GM21717 (cell line): ENCODE measurements around the gene CITED2.
"Not testable (repeated sequence)": the region's sequence is repeated elsewhere in the genome, so short reads cannot be mapped to it uniquely, and the experiment has no call there.

ENCODE experiments used
- ATAC-seq: cut with Tn5 transposase; IDR thresholded peaks from one replicate; pipeline ENCODE4 v1.9.1; 2021; ENCODE audit warnings: mild to moderate bottlenecking, moderate library complexity; ENCODE audit not compliant: unreplicated experiment

The CITED2 gene, protein sequence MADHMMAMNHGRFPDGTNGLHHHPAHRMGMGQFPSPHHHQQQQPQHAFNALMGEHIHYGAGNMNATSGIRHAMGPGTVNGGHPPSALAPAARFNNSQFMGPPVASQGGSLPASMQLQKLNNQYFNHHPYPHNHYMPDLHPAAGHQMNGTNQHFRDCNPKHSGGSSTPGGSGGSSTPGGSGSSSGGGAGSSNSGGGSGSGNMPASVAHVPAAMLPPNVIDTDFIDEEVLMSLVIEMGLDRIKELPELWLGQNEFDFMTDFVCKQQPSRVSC

DNA sequence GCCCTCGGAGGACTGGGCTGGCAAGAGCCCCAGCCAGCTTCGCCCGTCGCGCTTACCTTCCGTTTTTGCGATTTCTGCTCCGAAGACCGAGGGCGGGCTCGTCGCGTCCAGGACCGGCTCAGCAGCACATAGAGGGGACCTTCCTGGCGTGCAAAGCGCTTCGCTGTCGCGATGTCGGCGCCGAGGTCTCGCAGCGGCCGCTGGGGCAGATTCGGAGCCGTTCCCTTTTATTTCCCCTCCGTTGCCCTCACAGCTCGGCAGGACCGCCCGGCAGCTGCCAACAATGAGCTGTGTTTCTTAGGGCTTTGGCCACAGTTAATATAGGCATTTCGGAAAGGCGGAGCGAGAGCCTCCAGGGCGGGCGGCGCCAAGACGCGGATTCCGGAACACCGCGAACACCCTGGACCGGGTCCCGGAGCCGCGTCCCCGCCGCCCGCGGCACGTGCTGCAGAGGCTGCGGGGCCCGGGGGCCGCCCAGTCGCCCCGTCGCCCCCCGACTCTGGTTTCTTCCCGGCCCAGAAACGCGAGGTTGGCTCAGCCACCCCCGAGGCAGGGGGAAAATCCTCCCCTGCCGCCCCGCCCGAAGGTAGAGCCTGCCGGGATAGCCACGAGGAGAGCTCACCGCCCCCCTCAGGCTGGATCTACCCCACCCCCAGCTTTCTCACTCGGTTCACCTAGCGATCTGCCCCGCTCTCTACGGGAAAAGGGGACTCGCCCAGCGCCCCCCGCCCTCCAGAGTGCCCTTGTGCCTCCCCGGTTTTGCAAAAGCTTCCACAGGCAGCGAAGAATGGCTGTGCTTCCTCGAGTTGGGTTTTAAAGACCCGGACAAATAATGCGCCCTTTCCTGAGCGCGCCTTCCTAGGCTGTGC lies at the start of gene CITED2:
Gene CITED2, minus strand, starts transcription at position 292 of the 869 bp plus-strand sequence. CDS start 704 bp downstream, outside the sequence.
- peak; percentile 66 for ATAC-seq

DNA sequence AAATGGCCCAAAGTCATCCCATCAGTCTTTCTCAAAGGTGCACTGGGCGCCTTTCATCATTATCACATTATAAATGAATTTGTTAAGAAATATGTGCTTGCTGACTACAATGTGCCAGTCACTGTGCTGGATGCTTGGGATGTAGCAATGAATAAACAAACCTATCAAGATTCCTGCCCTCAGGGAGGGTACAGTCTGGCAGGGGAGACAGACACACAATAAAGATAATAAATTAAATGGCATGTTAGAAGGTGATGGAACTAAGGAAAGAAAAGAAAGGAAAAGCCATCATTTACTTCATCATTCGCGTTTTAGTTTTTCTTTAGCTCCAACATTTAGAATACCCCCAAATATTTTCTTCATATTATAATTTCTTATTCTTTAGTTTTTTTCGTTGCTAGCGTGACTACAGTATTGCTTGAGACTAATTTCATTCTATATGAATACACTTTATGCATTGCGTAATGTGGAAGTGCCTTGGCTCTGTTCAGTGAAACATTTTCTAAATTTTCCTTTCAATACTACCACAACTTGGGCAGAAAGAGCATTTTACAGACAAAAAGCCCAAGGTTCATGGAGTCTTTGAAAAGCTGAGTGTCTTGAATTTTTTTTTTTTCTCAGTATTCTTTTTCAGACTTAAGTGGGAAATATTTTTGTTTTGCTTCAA lies 48.7 kb upstream of the CITED2 start:
- no peak for ATAC-seq

DNA sequence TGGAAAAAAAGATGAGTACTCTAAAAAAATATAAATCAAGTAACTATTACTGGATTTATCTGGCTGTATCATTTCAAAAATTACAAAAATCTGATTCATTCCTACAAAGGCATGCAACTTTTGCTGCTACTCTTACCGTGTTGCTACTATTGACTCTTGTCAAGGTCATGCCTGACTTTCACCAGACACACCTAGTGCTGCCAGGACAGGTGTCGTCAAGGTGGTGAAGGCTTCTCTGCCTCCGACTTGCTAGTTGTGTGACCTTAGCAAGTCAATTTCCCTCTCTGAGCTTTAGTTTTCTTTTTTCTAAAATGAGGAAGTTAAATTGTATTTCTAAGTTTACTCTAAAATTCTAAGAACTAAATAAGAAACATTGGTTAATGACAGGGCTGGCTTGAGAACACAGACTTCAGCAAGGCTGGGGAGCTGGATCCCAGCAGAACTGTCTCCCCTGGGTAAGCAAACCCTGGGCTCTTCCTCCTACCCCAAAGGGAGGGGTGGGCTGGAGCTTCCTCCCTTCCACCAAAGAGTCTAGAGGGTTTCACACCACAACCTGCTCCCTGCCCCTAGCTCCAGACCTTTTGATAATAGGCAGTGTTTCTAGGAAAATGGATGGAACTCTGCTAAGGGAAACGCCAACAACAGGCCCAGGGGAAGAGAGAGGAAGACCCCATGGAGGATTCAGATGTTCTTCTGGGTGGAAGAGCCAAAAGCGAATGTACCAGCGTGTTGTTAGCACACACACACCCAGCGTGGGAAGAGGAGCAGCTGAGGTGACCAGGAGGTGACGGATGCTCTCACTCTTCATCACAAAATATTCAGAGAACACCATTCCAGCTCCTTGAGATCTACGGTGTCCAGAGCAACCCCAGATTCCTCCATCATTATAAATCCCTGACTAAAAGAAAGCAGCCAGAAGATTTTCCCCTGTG lies 47.9 kb upstream of the CITED2 start:
- no peak for ATAC-seq

DNA sequence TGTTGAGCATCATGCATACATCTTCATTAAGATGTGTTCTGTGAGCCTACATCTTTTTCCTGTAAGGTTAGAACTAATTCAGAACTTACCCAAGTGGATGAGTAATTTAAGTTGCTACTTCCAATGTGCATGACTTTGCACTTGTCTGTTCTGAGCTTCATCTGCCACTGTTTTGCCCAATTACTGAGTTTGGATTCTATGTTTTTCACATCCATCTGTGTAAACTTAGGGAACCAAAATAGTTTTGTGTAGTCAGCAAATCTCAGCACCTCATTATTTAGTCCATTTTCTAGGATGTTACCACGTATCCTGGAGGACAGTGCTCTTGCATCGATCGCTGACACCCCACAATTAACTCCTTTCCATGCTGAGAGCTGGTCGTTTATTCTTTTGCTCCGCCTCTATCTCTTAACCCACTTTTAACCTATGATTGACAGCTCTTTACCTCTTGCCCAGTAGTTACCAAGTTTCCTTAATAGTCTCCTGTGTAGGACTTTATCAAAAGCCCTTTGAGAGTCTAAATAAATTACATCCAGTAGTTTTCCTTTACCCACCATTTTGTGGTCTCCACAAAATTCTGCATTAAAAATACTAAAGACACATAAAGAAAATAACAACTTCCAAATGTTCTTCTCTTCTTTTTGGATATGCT lies 44.2 kb upstream of the CITED2 start:
- ATAC-seq: no peak

DNA sequence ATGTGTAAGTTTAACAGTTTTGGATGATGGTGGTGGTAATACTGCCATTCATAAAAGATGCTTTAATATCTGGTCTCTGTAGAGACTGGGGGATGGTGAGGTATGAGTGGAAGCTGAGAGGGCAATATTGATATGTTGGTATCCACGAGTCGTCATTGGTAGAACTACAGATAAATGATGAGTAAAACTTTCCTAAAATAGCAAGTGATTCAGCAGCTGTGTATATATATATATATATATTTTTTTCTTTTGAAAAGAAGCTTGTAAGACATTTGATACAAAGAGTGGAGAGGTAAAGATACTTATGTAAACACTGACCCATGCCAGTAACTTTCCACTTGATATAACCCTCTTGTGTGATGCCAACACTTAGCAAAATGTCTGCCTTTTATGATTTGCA lies 41.7 kb upstream of the CITED2 start:
- no peak for ATAC-seq

DNA sequence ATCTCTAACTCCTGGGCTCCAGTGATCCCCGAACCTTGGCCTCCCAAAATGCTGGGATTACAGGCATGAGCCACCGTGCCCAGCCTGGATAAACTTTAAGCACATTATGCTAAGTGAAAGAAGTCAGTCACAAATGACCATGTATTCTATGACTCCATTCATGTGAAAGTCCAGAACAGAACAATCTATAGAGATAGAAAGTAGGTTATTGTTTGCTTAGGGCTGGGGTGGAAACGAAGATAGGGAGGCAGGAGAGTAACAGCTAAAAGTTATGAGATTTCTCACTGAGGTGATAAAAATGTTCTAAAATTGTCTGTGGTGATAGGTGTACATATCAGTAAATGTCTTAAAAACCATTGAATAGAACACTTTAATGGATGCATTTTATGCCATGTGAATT lies 40.9 kb upstream of the CITED2 start:
- ATAC-seq: no peak

DNA sequence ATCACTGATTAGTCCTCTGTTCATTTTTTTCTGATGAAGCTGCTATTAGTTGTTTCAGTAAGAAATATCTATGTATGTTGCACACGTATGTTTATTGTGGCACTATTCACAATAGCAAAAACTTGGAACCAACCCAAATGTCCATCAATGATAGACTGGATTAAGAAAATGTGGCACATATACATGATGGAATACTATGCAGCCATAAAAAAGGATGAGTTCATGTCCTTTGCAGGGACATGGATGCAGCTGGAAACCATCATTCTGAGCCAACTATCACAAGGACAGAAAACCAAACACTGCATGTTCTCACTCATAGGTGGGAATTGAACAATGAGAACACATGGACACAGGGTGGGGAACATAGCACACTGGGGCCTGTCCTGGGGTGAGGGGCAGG lies 37.7 kb upstream of the CITED2 start:
- ATAC-seq: not testable (repeated sequence)

DNA sequence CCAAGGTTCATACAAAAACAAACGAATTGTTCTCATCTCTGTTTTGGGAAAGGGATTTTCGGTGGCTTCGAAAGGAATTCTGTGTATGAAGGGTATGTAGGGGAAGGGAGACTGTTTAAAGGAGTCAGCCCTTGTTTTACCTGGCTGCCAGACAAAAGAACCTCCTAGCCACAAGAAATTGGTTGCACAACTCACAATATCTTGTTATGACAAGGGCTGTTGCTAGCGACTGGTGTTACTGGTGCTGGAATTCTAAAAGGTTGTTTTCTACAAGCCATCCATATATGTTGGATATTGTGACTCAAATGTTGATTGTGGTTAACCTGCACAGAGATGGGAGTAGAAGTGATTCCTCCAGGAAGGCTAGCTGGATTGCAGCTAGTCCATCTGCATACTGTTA lies 34.6 kb upstream of the CITED2 start:
- no peak for ATAC-seq

DNA sequence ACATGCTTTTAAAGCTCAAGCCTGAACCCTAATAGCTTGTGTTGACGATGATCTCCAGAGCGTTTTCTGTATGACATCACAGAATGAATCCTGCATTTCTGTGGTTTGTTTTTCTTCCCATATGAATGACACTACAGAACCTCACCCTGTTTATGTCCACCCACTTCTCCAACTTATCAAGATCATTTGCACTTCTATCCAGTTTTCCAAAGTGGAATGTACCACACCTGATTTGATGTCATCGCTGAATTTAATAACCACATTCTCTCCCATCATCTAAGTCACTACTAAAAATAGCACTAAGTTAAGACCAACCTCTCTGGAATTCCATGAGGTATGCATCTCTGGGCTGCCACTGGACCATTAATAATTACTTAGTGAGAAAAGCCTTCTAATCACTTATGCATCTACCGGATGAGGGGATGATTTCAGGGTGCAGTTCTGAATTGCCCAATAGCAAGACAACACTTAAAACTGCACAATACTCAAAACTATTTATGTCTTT lies 33.3 kb upstream of the CITED2 start:
- ATAC-seq: no peak

DNA sequence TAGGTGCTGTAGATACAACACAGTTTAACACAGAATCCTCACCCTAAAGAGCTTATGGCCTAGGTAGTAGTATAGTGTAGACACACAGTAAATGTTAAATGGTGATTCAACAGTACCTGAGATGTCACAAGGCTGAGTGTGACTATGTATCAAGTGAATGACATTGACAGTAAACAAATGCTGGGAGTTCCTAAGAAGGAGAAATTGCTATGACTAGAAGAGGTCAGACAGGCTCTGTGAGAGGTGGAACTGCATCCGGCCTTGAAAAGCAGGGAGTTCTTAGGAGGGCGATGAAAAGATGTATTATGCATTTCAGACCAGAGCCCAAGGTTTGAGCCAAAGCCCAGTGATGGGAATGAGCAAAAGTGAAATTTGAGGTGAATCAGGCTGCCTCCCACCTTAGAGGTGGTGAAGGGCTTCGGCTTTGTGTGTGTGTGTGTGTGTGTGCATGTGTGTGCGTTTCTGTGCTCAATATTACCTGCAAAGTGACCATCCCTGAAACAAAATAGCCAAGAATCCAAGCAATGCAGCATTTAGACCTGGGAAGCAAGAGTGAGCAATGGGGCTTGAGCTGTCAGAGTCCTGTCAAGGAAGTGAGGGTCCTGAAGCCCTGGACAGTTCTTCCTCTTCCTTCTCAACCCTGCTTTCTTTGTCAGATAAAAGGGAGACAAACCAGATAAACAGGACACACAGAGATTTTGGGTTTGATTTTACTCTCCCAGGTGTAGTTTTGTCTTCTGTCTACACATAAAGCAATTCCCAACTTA lies 32.3 kb upstream of the CITED2 start:
- no peak for ATAC-seq

DNA sequence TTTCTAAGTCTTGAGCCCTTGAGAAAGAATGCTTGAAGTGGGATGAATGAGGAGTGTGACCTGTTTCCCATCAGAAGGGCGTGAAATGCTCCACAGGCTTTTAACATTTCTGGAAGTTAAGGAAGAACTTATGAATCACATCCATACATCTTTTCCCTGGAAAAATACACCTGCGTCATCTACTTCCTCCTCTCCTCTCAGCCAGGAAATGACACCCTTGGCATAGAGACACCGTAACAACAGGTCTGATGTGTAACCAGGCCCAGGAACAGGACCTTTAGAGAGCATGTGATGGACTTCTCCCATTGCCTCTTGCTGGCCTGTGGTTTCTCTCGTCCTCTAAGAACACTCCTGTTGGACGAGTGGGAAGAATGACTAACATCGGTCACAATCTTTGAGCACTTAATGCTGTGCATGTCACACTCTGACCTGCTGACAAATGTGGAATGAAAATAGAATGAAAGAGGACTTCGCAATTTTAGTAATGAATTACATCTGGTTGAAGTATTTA lies 28.5 kb upstream of the CITED2 start:
- no peak for ATAC-seq

DNA sequence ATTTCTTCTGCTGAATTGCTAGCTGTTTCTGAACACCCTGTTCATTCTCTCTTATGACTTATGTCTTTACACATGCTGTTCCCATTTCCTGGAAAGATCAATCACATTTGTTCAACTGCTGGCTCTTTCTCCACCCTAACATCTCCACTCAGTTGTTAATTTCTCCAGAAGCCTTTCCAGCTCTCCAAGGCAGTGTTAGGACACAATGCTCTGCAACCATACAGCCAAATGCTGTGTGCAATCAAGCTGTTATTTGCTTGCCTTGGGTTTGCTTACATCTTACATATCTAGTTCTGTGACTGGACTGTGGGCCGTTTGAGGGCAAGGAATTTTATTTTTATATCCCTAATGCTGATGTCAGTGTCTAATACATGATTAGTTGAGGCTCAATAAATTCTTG lies 24.2 kb upstream of the CITED2 start:
- ATAC-seq: no peak

DNA sequence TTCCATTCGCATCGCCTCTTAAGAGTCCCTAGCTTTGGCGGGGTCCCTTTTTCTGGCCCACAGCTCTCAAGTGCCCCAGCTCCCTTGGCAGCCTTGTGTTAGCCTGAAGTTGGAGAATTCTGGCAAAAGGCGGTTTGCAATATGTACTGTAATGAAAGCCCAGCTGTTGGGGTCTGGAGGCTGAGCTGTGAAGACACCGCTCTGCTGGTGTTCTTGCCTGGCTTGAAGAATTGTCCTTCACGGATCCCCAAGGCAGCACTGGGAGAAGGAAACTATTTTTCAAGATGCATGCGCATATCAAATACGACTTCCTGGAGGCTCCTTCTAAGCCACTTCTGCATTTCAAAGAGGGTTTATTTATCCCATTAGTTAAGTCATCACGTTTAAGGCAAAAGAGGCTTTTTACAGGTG lies 21.4 kb upstream of the CITED2 start:
- ATAC-seq: no peak

DNA sequence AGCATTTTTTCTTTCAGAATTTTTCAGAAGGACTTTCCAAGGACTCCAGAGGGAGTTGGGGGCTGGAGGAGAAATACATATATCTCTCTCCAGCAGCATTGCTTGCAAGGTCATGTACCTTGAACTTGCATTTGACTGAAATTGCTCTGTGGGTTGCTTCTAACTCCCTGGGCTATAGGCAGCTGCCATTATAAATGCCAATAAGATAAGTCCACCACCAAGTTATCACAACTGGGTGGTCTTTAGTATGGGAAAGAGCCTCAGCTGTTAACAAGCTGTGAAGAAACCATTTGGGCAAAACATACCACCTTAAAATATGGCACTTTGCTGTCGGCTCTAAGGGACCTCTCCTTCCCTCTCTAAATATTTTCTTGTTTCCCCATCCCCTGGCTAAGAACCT lies 20.9 kb upstream of the CITED2 start:
- ATAC-seq: no peak

DNA sequence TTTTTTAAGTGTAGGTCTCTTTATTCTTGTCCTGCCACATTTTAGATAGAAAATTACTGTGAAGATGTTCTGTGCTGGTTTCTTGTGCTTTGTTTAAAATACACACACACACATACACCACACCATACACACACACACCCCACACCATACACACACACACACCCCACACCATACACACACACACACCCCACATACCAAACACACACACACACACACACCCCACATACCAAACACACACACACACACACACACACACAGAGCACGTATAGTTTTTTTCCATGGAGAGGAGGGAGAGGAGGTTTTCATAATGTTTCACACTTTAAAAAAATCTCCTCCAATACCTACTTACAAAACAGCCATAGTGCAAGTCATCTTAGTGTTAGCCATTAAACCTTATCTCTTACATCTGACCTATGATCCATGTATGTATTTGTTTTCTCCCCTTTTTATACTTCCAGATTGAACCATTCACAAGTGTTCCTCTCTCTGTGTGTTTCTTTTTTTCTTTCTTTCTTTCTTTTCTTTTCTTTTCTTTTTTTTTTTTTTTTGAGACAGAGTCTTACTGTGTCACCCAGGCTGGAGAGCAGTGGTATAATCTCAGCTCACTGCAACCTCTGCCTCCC lies 19.7 kb upstream of the CITED2 start:
- no peak for ATAC-seq

DNA sequence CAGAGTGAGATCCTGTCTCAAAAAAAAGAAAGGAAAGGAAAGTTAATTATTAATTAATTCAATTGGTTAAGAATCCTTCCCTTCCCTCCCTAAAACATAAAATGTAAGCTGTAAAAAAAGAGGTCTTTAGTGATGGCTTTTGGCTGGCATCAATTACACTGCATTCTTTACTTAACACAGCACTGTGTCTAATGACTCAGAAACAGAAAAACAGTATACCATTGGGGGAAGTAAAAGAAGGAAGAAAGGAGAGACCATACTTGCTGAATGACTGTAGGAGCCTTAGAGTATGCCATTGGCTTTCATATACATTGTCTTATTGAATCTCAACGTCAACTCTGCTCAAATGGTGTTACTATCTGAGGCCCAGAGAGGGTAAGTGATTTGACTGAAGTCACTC lies 18.3 kb upstream of the CITED2 start:
- peak; percentile 99 for ATAC-seq

DNA sequence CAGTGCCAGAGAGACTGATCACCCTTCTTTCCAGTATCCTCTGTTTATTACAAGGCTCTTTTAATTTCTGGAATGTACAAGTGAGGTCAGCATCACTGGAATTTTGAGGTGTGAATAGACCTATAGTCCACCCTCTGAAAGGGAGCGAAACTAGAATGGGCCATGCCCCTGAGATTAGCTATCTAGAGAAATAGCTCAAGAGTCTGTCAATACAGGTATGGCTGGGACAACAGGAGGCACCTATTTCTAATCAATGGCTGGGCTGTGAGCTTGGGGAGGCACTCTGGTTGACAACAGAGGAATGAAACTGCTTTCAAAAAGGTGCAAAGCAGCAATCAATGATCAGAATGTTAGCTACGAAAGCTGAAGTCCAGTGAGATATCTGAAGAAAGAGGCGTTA lies 17.3 kb upstream of the CITED2 start:
- ATAC-seq: no peak

DNA sequence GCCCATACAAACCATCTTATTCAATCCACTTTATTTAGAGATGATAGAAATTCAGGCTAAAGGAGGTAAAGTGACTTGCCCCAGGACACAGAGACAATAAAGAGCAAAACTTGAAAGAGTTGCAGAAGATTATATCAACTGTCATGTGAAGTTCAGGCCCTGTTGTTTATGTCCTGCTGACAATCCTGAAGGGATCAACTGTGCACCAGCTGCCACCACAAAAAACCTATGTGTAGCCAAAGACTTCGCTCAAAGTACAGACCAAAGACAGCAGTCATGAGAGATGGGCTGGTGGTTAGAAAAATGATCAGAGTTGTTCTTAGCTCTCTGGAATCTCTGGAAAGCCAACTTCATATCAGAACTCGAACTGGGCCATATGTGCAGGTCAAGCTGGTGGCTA lies 16.0 kb upstream of the CITED2 start:
- no peak for ATAC-seq

DNA sequence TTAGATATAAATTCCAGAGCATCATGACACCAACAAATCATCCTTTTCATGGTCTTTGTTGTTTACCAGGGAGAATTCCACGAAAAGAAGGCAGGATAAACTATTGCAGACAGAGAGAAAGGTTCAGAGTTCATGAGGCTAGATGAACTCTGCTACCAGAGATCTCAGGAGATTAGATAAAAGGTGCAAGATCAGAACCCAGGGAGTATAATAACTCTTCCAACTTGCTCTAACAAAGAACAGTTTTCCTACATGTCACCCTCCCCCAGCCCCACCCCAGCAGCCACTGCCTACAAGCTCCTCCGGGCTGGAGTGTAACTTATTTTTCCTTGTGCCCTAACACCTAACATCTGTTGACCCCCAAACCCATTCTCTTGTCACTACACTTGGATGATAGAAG lies 13.9 kb upstream of the CITED2 start:
- ATAC-seq: no peak
